ENCODE measurements around the gene ASB12. TPM values are rescaled to one million over a fixed set of nuclear protein-coding genes. Genes with fewer than 3 reads are reported as not detected.

ASB12 gene
- polyA plus RNA-seq, 2 of the 4 experiments (the other 2 are of a cell fraction), result 0.08 TPM; not detected in 1

- TF ChIP-seq MAX (IDR thresholded peaks at IDR 0.05) (no peak), NR3C1 (IDR thresholded peaks at IDR 0.05) (no peak), ESRRA (IDR thresholded peaks at IDR 0.05; ENCODE audit: borderline replicate concordance, low read length) (no peak), EP300 (IDR thresholded peaks at IDR 0.05) (no peak)
- TF ChIP-seq, protein P1, sequence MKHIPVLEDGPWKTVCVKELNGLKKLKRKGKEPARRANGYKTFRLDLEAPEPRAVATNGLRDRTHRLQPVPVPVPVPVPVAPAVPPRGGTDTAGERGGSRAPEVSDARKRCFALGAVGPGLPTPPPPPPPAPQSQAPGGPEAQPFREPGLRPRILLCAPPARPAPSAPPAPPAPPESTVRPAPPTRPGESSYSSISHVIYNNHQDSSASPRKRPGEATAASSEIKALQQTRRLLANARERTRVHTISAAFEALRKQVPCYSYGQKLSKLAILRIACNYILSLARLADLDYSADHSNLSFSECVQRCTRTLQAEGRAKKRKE (CRISPR knock-in tag; IDR thresholded peaks at IDR 0.05; ENCODE audit: low read depth), result no peak
Observed at GRCh38 chrX:64188901-64189300, 41.5 kb downstream of the ASB12 start (continued).

GRCh38 chrX:64187762-64188150, 42.7 kb downstream of the ASB12 start:
- Histone ChIP-seq H3K4me2 (no peak overlapping the region), H3K27ac (no peak overlapping the region), H3K9me3 (no peaks in the 10 kb centered on the region), H3K4me1 (no peaks in the 10 kb centered on the region), H3K4me3 (no peak overlapping the region)
- no peak for DNase-seq (ENCODE audit: low read depth in 1 of 2, low spot score in 1 of 2)
- TF ChIP-seq KDM5A (IDR thresholded peaks at IDR 0.05) (no peak), CBX2 (IDR thresholded peaks at IDR 0.05; ENCODE audit: borderline replicate concordance, low read depth) (no peak), RNF2 (IDR thresholded peaks at IDR 0.05; ENCODE audit: borderline replicate concordance, low read depth) (no peak), HOXA7 (CRISPR knock-in tag; IDR thresholded peaks at IDR 0.05) (no peak), POLR2A (IDR thresholded peaks at IDR 0.05; ENCODE audit: low read length) (no peak), GATA3 (IDR thresholded peaks at IDR 0.05; ENCODE audit: borderline replicate concordance) (no peak), SMC3 (IDR thresholded peaks at IDR 0.05) (no peak), E2F6 (IDR thresholded peaks at IDR 0.05; ENCODE audit: borderline replicate concordance, low read depth) (no peak), POLR2AphosphoS2 (conservative IDR thresholded peaks at IDR 0.05; ENCODE audit: low read length) (no peak), ZNF302 (CRISPR knock-in tag; IDR thresholded peaks at IDR 0.05) (no peak), MYC (IDR thresholded peaks at IDR 0.05; ENCODE audit: borderline replicate concordance, low read length) (no peak), MAX (IDR thresholded peaks at IDR 0.05) (no peak), CEBPB (IDR thresholded peaks at IDR 0.05) (no peak), FOXS1 (CRISPR knock-in tag; IDR thresholded peaks at IDR 0.05) (no peak), RARB (CRISPR knock-in tag; IDR thresholded peaks at IDR 0.05) (no peak)
- TF ChIP-seq, protein P1 (CRISPR knock-in tag; IDR thresholded peaks at IDR 0.05; ENCODE audit: low read depth), result no peak
- no peak for ATAC-seq
- ChIA-PET CTCF (no interaction called here), POLR2A (no interaction called here)
- FAIRE-seq, result no peak

- no peak overlapping the region for H3K4me3 ChIP-seq
- CTCF ChIA-PET, result no interaction called here
- no peaks in the 10 kb centered on the region for H3K4me1 ChIP-seq
- no peak for DNase-seq (ENCODE audit: low read depth in 1 of 2, low spot score in 1 of 2)
- no peak overlapping the region for H3K4me2 ChIP-seq
- FAIRE-seq, result no peak
- no peak for ATAC-seq
- H3K27ac ChIP-seq, result no peak overlapping the region
- POLR2A ChIA-PET, result no interaction called here
- 100% methylated on average over 1 of the region's 1 CpG for WGBS (ENCODE audit: missing lambda C conversion rate)
- no peaks in the 10 kb centered on the region for H3K9me3 ChIP-seq
- TF ChIP-seq HOXB5 (CRISPR knock-in tag; IDR thresholded peaks at IDR 0.05), result no peak
- TF ChIP-seq, protein P2, sequence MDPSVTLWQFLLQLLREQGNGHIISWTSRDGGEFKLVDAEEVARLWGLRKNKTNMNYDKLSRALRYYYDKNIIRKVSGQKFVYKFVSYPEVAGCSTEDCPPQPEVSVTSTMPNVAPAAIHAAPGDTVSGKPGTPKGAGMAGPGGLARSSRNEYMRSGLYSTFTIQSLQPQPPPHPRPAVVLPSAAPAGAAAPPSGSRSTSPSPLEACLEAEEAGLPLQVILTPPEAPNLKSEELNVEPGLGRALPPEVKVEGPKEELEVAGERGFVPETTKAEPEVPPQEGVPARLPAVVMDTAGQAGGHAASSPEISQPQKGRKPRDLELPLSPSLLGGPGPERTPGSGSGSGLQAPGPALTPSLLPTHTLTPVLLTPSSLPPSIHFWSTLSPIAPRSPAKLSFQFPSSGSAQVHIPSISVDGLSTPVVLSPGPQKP (IDR thresholded peaks at IDR 0.05; ENCODE audit: low read depth, low read length), result no peak
- TF ChIP-seq RAD21 (conservative IDR thresholded peaks at IDR 0.05 in 1 of 2, IDR thresholded peaks at IDR 0.05 in 1 of 2), result no peak
- TF ChIP-seq ZFP36 (IDR thresholded peaks at IDR 0.05; ENCODE audit: borderline replicate concordance, partially characterized antibody), result no peak
- no peak for TF ChIP-seq ESRRA (IDR thresholded peaks at IDR 0.05; ENCODE audit: borderline replicate concordance, low read length)
- TF ChIP-seq SMC3 (IDR thresholded peaks at IDR 0.05), result no peak
- no peak for TF ChIP-seq GATA3 (IDR thresholded peaks at IDR 0.05; ENCODE audit: borderline replicate concordance)
- TF ChIP-seq KDM1A (IDR thresholded peaks at IDR 0.05; ENCODE audit: low read depth), result no peak
- TF ChIP-seq, protein P3, sequence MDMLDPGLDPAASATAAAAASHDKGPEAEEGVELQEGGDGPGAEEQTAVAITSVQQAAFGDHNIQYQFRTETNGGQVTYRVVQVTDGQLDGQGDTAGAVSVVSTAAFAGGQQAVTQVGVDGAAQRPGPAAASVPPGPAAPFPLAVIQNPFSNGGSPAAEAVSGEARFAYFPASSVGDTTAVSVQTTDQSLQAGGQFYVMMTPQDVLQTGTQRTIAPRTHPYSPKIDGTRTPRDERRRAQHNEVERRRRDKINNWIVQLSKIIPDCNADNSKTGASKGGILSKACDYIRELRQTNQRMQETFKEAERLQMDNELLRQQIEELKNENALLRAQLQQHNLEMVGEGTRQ (IDR thresholded peaks at IDR 0.05), result no peak
- no peak for TF ChIP-seq POLR2A (IDR thresholded peaks at IDR 0.05; ENCODE audit: low read length)
- no peak for TF ChIP-seq ZSCAN20 (CRISPR knock-in tag; IDR thresholded peaks at IDR 0.05)
- TF ChIP-seq, protein P4, sequence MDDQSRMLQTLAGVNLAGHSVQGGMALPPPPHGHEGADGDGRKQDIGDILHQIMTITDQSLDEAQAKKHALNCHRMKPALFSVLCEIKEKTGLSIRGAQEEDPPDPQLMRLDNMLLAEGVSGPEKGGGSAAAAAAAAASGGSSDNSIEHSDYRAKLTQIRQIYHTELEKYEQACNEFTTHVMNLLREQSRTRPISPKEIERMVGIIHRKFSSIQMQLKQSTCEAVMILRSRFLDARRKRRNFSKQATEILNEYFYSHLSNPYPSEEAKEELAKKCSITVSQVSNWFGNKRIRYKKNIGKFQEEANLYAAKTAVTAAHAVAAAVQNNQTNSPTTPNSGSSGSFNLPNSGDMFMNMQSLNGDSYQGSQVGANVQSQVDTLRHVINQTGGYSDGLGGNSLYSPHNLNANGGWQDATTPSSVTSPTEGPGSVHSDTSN (IDR thresholded peaks at IDR 0.05), result no peak
Observed at GRCh38 chrX:64186974-64187761, 43.2 kb downstream of the ASB12 start.

Data from A549 (cell line).